Measurements from ENCODE around the gene LMO3. TPM values are rescaled to one million over a fixed set of nuclear protein-coding genes. Genes with fewer than 3 reads are reported as not detected.

Gene LMO3
- total and polyA plus RNA-seq, 2 of the 8 experiments (the other 6 are each of a cell fraction or from before 2014, with no cell fraction given), result 4.7 to 16.7 TPM

DNA sequence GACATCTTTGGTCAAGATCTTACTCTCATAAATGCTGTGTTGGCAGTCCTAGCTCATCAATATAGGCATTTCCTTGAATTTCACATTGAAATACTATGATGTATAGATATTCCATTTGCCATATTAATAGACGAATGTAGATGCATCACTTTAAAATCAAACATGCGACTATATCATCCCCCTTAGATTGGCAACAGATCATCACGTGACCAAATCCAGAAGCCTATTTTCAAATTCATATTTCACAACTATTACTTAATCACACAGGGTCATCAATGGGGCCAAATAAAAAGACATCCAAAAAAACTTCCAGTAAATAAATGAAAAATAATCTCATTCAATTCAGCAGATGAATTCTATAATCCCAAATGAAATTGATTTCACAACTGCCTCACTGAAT is 15.3 kb downstream of the LMO3 start:
- Histone ChIP-seq H3K4me1 (replicated peaks in 1 of 4; ENCODE audit: control insufficient read depth in 3 of 4, insufficient read depth in 4 of 4, low read length in 3 of 4) (no peaks in the 10 kb centered on the region; a peak in 1 of 7 replicates), H4K20me1 (replicated peaks in 1 of 2; ENCODE audit: control insufficient read depth in 1 of 2, insufficient read depth in 2 of 2, low read length in 2 of 2) (no peaks in the 10 kb centered on the region), H3K4me3 (ENCODE audit: extremely low read depth in 1 of 4, insufficient read depth in 2 of 4, low read depth in 3 of 4, low read length in 4 of 4) (no peak overlapping the region), H4K91ac (replicated peaks; ENCODE audit: insufficient read length, low read length) (no peak overlapping the region), H2BK15ac (ENCODE audit: low read length) (no peak overlapping the region), H3K23ac (ENCODE audit: insufficient read length) (no peak overlapping the region), H3K27me3 (replicated peaks in 1 of 4; ENCODE audit: control insufficient read depth in 3 of 4, extremely low read depth in 1 of 4, insufficient read depth in 3 of 4, low read length in 3 of 4) (no peaks in the 10 kb centered on the region), H4K8ac (ENCODE audit: extremely low read depth, insufficient read depth, low read length) (no peak overlapping the region), H3K18ac (ENCODE audit: extremely low read depth, low read length) (no peak overlapping the region), H3K9ac (replicated peaks in 1 of 4; ENCODE audit: extremely low read depth in 1 of 4, low read depth in 3 of 4, low read length in 3 of 4) (no peak overlapping the region), H2BK12ac (ENCODE audit: low read depth, low read length) (no peak overlapping the region), H2BK120ac (replicated peaks; ENCODE audit: low read depth, low read length) (no peak overlapping the region), H2BK20ac (ENCODE audit: low read length) (no peak overlapping the region), H3K23me2 (ENCODE audit: low read depth, low read length) (no peaks in the 10 kb centered on the region), H3K56ac (replicated peaks; ENCODE audit: insufficient read length, low read depth, low read length) (no peak overlapping the region), H2AFZ (ENCODE audit: low read length) (no peak overlapping the region), H2AK5ac (ENCODE audit: low read depth, low read length) (no peak overlapping the region), H2BK5ac (ENCODE audit: low read depth, low read length) (no peak overlapping the region), H4K5ac (ENCODE audit: insufficient read length, low read depth, low read length) (no peak overlapping the region), H3K79me1 (ENCODE audit: low read depth, low read length) (no peaks in the 10 kb centered on the region), H3K36me3 (ENCODE audit: control insufficient read depth in 2 of 4, insufficient read depth in 4 of 4, low read length in 3 of 4) (no peaks in the 10 kb centered on the region), H3K4ac (replicated peaks; ENCODE audit: insufficient read length, low read depth, low read length) (no peak overlapping the region), H3K27ac (ENCODE audit: low read depth, low read length) (no peak overlapping the region), H3K14ac (ENCODE audit: insufficient read length) (no peak overlapping the region), H3K9me3 (ENCODE audit: insufficient read depth in 2 of 2, low read depth in 1 of 2, low read length in 1 of 2) (no peaks in the 10 kb centered on the region), H3K4me2 (ENCODE audit: insufficient read depth in 1 of 2, low read depth in 2 of 2, low read length in 2 of 2) (no peak overlapping the region), H3K79me2 (ENCODE audit: control insufficient read depth in 1 of 2, insufficient read depth in 2 of 2, low read length in 2 of 2) (no peaks in the 10 kb centered on the region)
- ChIA-PET CTCF (ENCODE audit: partially characterized antibody) (interaction anchor here (1.2 to 2.2 kb wide), 2 partner anchors 16 to 77 kb away, joined by 3 to 7 read pairs; no protein-coding TSS in a partner anchor), POLR2A (ENCODE audit: partially characterized antibody) (interaction anchor here (1.1 kb wide), 1 partner anchor 16 kb away, joined by 3 read pairs; the partner anchor contains the start of gene LMO3)
- TF ChIP-seq TAF1 (IDR thresholded peaks at IDR 0.05; ENCODE audit: low read depth, low read length), result no peak
- no peak for TF ChIP-seq SUZ12 (IDR thresholded peaks at IDR 0.05; ENCODE audit: low read length)
- no peak for TF ChIP-seq HDAC6 (IDR thresholded peaks at IDR 0.05; ENCODE audit: low read depth, low read length)
- WGBS, 2 experiments (ENCODE audit: extremely low coverage in 1 of 2, insufficient coverage in 1 of 2, insufficient read length in 1 of 2, insufficient replicate concordance in 2 of 2, low coverage in 1 of 2, low lambda C conversion rate in 2 of 2, missing lambda C conversion rate in 1 of 2), result 82% methylated on average over 3 of the region's 3 CpGs; no CpG with 5 or more reads in 1 of the 2 experiments
- DNase-seq (ENCODE audit: low read depth in 1 of 2, low spot score in 2 of 2) (no peak), FAIRE-seq (no peak)

Data from H1 (cell line).